CD4-positive, alpha-beta T cell (primary cell): ENCODE results near the gene MVD. TPM values are rescaled to one million over a fixed set of nuclear protein-coding genes. Genes with fewer than 3 reads are reported as not detected.

Experiments used
- ATAC-seq: fragments of 200-7000 bp; cut with Tn5 transposase; one replicate; pipeline ENCODE4 v1.10.0; 2022; ENCODE audit warnings: mild to moderate bottlenecking; ENCODE audit not compliant: poor library complexity
- CTCF ChIA-PET: fragments of 350-600 bp; sonication (Branson Sonifier 250); formaldehyde crosslinking; loops from one replicate; lab custom pipeline; 2021; ENCODE audit warnings: antibody characterized with exemption, inconsistent platforms; lab: Charles Lee
- POLR2A ChIA-PET: fragments of 350-600 bp; sonication (Branson Sonifier 250); formaldehyde crosslinking; loops from one replicate; lab custom pipeline; 2021; ENCODE audit warnings: antibody characterized with exemption, inconsistent platforms; lab: Charles Lee
- DNase-seq, 14 experiments: peaks; one replicate each; pipeline ENCODE4 v3.0.0-alpha.2; 2013 to 2020; ENCODE audit warnings: mixed read lengths in 2 of 14
- H3K27ac ChIP-seq, 2 donors: one replicate each; pipeline versions ENCODE4 v1.5.1 to v1.7.0; 2013; ENCODE audit warnings: low read length in 2 of 2, low read depth in 1 of 2, mild to moderate bottlenecking in 1 of 2
- H3K27me3 ChIP-seq, 2 experiments: 1 replicate in 1 of 2; 2 replicates in 1 of 2; pipeline versions ENCODE4 v1.6.1 to v1.7.0; 2013; ENCODE audit warnings: low read length in 2 of 2, control low read depth in 1 of 2, mild to moderate bottlenecking in 1 of 2, moderate library complexity in 1 of 2; ENCODE audit not compliant: insufficient read depth in 2 of 2, control insufficient read depth in 1 of 2
- H3K36me3 ChIP-seq: one replicate; pipeline ENCODE4 v1.6.1; 2013; ENCODE audit warnings: low read length, control low read depth; ENCODE audit not compliant: insufficient read depth
- H3K4me1 ChIP-seq: one replicate; pipeline ENCODE4 v1.6.1; 2013; ENCODE audit warnings: low read length, control low read depth; ENCODE audit not compliant: insufficient read depth
- H3K4me3 ChIP-seq: one replicate; pipeline ENCODE4 v1.5.1; 2013; ENCODE audit warnings: mild to moderate bottlenecking, low read length, moderate library complexity
- H3K9me3 ChIP-seq, 2 experiments: 1 replicate in 1 of 2; 2 replicates in 1 of 2; pipeline versions ENCODE4 v1.6.1 to v1.7.0; 2013; ENCODE audit warnings: low read length in 2 of 2, mild to moderate bottlenecking in 2 of 2, control low read depth in 1 of 2, moderate library complexity in 1 of 2; ENCODE audit not compliant: control insufficient read depth in 1 of 2, insufficient read depth in 1 of 2
- H3K27ac Mint-ChIP-seq: one replicate; pipeline ENCODE4 v1.8.0; 2020; ENCODE audit warnings: mixed read lengths
- H3K27me3 Mint-ChIP-seq: one replicate; pipeline ENCODE4 v1.8.0; 2021; ENCODE audit warnings: mixed read lengths
- H3K36me3 Mint-ChIP-seq: one replicate; pipeline ENCODE4 v1.8.0; 2021; ENCODE audit warnings: low read depth, mixed read lengths
- H3K4me1 Mint-ChIP-seq: one replicate; pipeline ENCODE4 v1.8.0; 2021; ENCODE audit warnings: low read depth, mixed read lengths
- H3K4me3 Mint-ChIP-seq: one replicate; pipeline ENCODE4 v1.8.0; 2020; ENCODE audit warnings: mild to moderate bottlenecking, mixed read lengths
- H3K9me3 Mint-ChIP-seq: one replicate; pipeline ENCODE4 v1.8.0; 2020; ENCODE audit warnings: mixed read lengths
- CTCF ChIP-seq: fragments of 200-600 bp; IDR thresholded peaks from one replicate; pipeline ENCODE4 v1.8.0; 2022; ENCODE audit warnings: antibody characterized with exemption, mild to moderate bottlenecking
- intact Hi-C, 2 experiments: fragments of 100-400 bp; cut with DNase I in 1 of 2; cut with micrococcal nuclease in 1 of 2; formaldehyde crosslinking; loops; one replicate each; pipeline versions ENCODE4 v1.15.1 to v1.9.0; 2023 to 2025; cut with DNase I, micrococcal nuclease
- total RNA-seq, 174 experiments: library from RNA in 2 of 174; stranded (reverse) in 2 of 174; gene quantifications; one replicate each; pipeline ENCODE4 v1.2.3 and lab custom pipeline; 2021 to 2026

The MVD gene
- total RNA-seq, 2 experiments from 2014 or later = 74.2 to 76.9 TPM

- POLR2A ChIA-PET = interaction anchor here (0.8 kb wide), 1 partner anchor 25 kb away, joined by 6 read pairs; no protein-coding TSS in a partner anchor
- Histone ChIP-seq H3K4me3 (no peak overlapping the region), H3K9me3 (no peaks in the 10 kb centered on the region), H3K27ac (no peak overlapping the region), H3K27me3 (no peaks in the 10 kb centered on the region), H3K4me1 (no peaks in the 10 kb centered on the region), H3K36me3 (peaks cover 52% of the 10 kb centered on the region)
- no peak overlapping the region for H3K4me3 Mint-ChIP-seq
- no peak overlapping the region for H3K27ac Mint-ChIP-seq
- no peak for TF ChIP-seq CTCF
- ATAC-seq (no peak), DNase-seq (no peak)
- H3K36me3 Mint-ChIP-seq = peaks cover 72% of the 10 kb centered on the region
- H3K4me1 Mint-ChIP-seq = peaks cover 2% of the 10 kb centered on the region
- H3K27me3 Mint-ChIP-seq = no peaks in the 10 kb centered on the region
- intact Hi-C loops = no loop called here
- H3K9me3 Mint-ChIP-seq = no peaks in the 10 kb centered on the region
- CTCF ChIA-PET = no interaction called here
Observed at GRCh38 chr16:88608076-88608475, 54.8 kb downstream of the MVD start.

GRCh38 chr16:88606148-88606757 is 56.6 kb downstream of the MVD start:
- intact Hi-C loops = no loop called here
- Histone ChIP-seq H3K9me3 (no peaks in the 10 kb centered on the region), H3K4me1 (no peaks in the 10 kb centered on the region), H3K27me3 (no peaks in the 10 kb centered on the region), H3K4me3 (no peak overlapping the region), H3K27ac (no peak overlapping the region), H3K36me3 (peaks cover 55% of the 10 kb centered on the region)
- CTCF ChIA-PET = no interaction called here
- DNase-seq (no peak), ATAC-seq (no peak)
- Mint-ChIP-seq H3K27ac (no peak overlapping the region), H3K9me3 (no peaks in the 10 kb centered on the region), H3K4me1 (no peaks in the 10 kb centered on the region), H3K36me3 (peaks cover 75% of the 10 kb centered on the region), H3K27me3 (no peaks in the 10 kb centered on the region), H3K4me3 (no peak overlapping the region)
- no peak for TF ChIP-seq CTCF
- POLR2A ChIA-PET = no interaction called here

GRCh38 chr16:88605186-88606147 is 57.4 kb downstream of the MVD start:
- no peaks in the 10 kb centered on the region for H3K4me1 Mint-ChIP-seq
- H3K9me3 Mint-ChIP-seq = no peaks in the 10 kb centered on the region
- no peak for TF ChIP-seq CTCF
- intact Hi-C loops = no loop called here
- ChIA-PET POLR2A (no interaction called here), CTCF (no interaction called here)
- H3K4me3 Mint-ChIP-seq = no peak overlapping the region
- DNase-seq = no peak
- ATAC-seq = no peak
- H3K27ac ChIP-seq = no peak overlapping the region
- H3K4me1 ChIP-seq = no peaks in the 10 kb centered on the region
- H3K36me3 ChIP-seq = peaks cover 56% of the 10 kb centered on the region
- H3K27ac Mint-ChIP-seq = no peak overlapping the region
- no peaks in the 10 kb centered on the region for H3K27me3 ChIP-seq
- no peaks in the 10 kb centered on the region for H3K9me3 ChIP-seq
- H3K36me3 Mint-ChIP-seq = peaks cover 75% of the 10 kb centered on the region
- no peak overlapping the region for H3K4me3 ChIP-seq
- no peaks in the 10 kb centered on the region for H3K27me3 Mint-ChIP-seq
